ENCODE measurements around the gene COLEC11.

Gene COLEC11

GRCh38 chr2:3639015-3639630 lies 44.2 kb downstream of the COLEC11 start:
- 0 out of 2 replicates have a peak, but pooled peaks cover 6% of the 10 kb centered on the region for H3K27me3 ChIP-seq (ENCODE audit: insufficient read depth, low read length)
- no peaks in the 10 kb centered on the region for H3K4me1 ChIP-seq (ENCODE audit: insufficient read depth, low read length, severe bottlenecking)
- H2AFZ ChIP-seq (ENCODE audit: low read length), result no peak overlapping the region
- no peak overlapping the region for H3K4me3 ChIP-seq (ENCODE audit: low read depth, low read length, poor library complexity, severe bottlenecking)
- no peak overlapping the region for H3K4me2 ChIP-seq (ENCODE audit: low read length)
- TF ChIP-seq CTCF (IDR thresholded peaks at IDR 0.05; ENCODE audit: low read length), result no peak
- TF ChIP-seq EZH2 (IDR thresholded peaks at IDR 0.05; ENCODE audit: borderline replicate concordance, low read length), result no peak
- no peaks in the 10 kb centered on the region for H3F3A ChIP-seq (ENCODE audit: insufficient read depth, low read length)
- no peak overlapping the region for H3K27ac ChIP-seq (ENCODE audit: low read depth, low read length, poor library complexity, severe bottlenecking)
- no peaks in the 10 kb centered on the region for H3K36me3 ChIP-seq (ENCODE audit: insufficient read depth, low read length)
- no peaks in the 10 kb centered on the region for H4K20me1 ChIP-seq (ENCODE audit: insufficient read depth, low read length)
- no peaks in the 10 kb centered on the region for H3K9me3 ChIP-seq (ENCODE audit: low read length)
- no peak overlapping the region for H3K9ac ChIP-seq (ENCODE audit: low read length)
- H3K79me2 ChIP-seq (ENCODE audit: insufficient read depth, low read length), result no peaks in the 10 kb centered on the region
- H3K9me2 ChIP-seq (ENCODE audit: low read depth, low read length), result no peaks in the 10 kb centered on the region

- Histone ChIP-seq H3K9me2 (ENCODE audit: low read depth, low read length) (no peaks in the 10 kb centered on the region), H3K36me3 (ENCODE audit: insufficient read depth, low read length) (no peaks in the 10 kb centered on the region), H3K79me2 (ENCODE audit: insufficient read depth, low read length) (no peaks in the 10 kb centered on the region), H3K4me3 (ENCODE audit: low read depth, low read length, poor library complexity, severe bottlenecking) (no peak overlapping the region), H3K4me1 (ENCODE audit: insufficient read depth, low read length, severe bottlenecking) (no peaks in the 10 kb centered on the region), H2AFZ (ENCODE audit: low read length) (no peak overlapping the region), H3K4me2 (ENCODE audit: low read length) (no peak overlapping the region), H3F3A (ENCODE audit: insufficient read depth, low read length) (no peaks in the 10 kb centered on the region), H3K9me3 (ENCODE audit: low read length) (no peaks in the 10 kb centered on the region), H3K9ac (ENCODE audit: low read length) (no peak overlapping the region), H3K27me3 (ENCODE audit: insufficient read depth, low read length) (0 out of 2 replicates have a peak, but pooled peaks cover 6% of the 10 kb centered on the region), H4K20me1 (ENCODE audit: insufficient read depth, low read length) (no peaks in the 10 kb centered on the region), H3K27ac (ENCODE audit: low read depth, low read length, poor library complexity, severe bottlenecking) (no peak overlapping the region)
- TF ChIP-seq CTCF (IDR thresholded peaks at IDR 0.05; ENCODE audit: low read length), result no peak
- TF ChIP-seq EZH2 (IDR thresholded peaks at IDR 0.05; ENCODE audit: borderline replicate concordance, low read length), result no peak
Observed at GRCh38 chr2:3639653-3640052, 44.7 kb downstream of the COLEC11 start.

- H3K27me3 ChIP-seq (ENCODE audit: insufficient read depth, low read length), result 0 out of 2 replicates have a peak, but pooled peaks cover 6% of the 10 kb centered on the region
Observed at GRCh38 chr2:3641181-3641580, 46.3 kb downstream of the COLEC11 start.

More at GRCh38 chr2:3641181-3641580, 46.3 kb downstream of the COLEC11 start:
- TF ChIP-seq CTCF (IDR thresholded peaks at IDR 0.05; ENCODE audit: low read length) (no peak), EZH2 (IDR thresholded peaks at IDR 0.05; ENCODE audit: borderline replicate concordance, low read length) (no peak)
- H3F3A ChIP-seq (ENCODE audit: insufficient read depth, low read length), result no peaks in the 10 kb centered on the region
- H2AFZ ChIP-seq (ENCODE audit: low read length), result no peak overlapping the region
- no peaks in the 10 kb centered on the region for H4K20me1 ChIP-seq (ENCODE audit: insufficient read depth, low read length)
- no peak overlapping the region for H3K4me3 ChIP-seq (ENCODE audit: low read depth, low read length, poor library complexity, severe bottlenecking)
- H3K36me3 ChIP-seq (ENCODE audit: insufficient read depth, low read length), result no peaks in the 10 kb centered on the region
- no peaks in the 10 kb centered on the region for H3K4me1 ChIP-seq (ENCODE audit: insufficient read depth, low read length, severe bottlenecking)
- H3K79me2 ChIP-seq (ENCODE audit: insufficient read depth, low read length), result no peaks in the 10 kb centered on the region
- no peak overlapping the region for H3K27ac ChIP-seq (ENCODE audit: low read depth, low read length, poor library complexity, severe bottlenecking)
- no peak overlapping the region for H3K4me2 ChIP-seq (ENCODE audit: low read length)
- no peaks in the 10 kb centered on the region for H3K9me2 ChIP-seq (ENCODE audit: low read depth, low read length)
- H3K9ac ChIP-seq (ENCODE audit: low read length), result no peak overlapping the region
- no peaks in the 10 kb centered on the region for H3K9me3 ChIP-seq (ENCODE audit: low read length)

Data from OCI-LY1 (cell line).